ENCODE results near the gene CCER1. TPM values are rescaled to one million over a fixed set of nuclear protein-coding genes. Genes with fewer than 3 reads are reported as not detected.

Gene CCER1
- total RNA-seq, 4 donors from 2014 or later, result not detected

- no peaks in the 10 kb centered on the region for H3K4me1 ChIP-seq
- intact Hi-C loops (cut with DNase I; ENCODE audit: low total_unique reads), result no loop called here
- TF ChIP-seq POLR2A (IDR thresholded peaks at IDR 0.05), result no peak
- TF ChIP-seq, protein P1, sequence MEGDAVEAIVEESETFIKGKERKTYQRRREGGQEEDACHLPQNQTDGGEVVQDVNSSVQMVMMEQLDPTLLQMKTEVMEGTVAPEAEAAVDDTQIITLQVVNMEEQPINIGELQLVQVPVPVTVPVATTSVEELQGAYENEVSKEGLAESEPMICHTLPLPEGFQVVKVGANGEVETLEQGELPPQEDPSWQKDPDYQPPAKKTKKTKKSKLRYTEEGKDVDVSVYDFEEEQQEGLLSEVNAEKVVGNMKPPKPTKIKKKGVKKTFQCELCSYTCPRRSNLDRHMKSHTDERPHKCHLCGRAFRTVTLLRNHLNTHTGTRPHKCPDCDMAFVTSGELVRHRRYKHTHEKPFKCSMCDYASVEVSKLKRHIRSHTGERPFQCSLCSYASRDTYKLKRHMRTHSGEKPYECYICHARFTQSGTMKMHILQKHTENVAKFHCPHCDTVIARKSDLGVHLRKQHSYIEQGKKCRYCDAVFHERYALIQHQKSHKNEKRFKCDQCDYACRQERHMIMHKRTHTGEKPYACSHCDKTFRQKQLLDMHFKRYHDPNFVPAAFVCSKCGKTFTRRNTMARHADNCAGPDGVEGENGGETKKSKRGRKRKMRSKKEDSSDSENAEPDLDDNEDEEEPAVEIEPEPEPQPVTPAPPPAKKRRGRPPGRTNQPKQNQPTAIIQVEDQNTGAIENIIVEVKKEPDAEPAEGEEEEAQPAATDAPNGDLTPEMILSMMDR (IDR thresholded peaks at IDR 0.05), result no peak
- no peak overlapping the region for H3K4me3 ChIP-seq
- H3K36me3 ChIP-seq, result no peaks in the 10 kb centered on the region
- no peaks in the 10 kb centered on the region for H3K9me3 ChIP-seq
- H3K27ac ChIP-seq, result no peak overlapping the region
- no peak for DNase-seq
- no peaks in the 10 kb centered on the region for H3K27me3 ChIP-seq
These were observed 548 bp downstream of the CCER1 start for GRCh38 chr12:90954428-90954827.

DNA sequence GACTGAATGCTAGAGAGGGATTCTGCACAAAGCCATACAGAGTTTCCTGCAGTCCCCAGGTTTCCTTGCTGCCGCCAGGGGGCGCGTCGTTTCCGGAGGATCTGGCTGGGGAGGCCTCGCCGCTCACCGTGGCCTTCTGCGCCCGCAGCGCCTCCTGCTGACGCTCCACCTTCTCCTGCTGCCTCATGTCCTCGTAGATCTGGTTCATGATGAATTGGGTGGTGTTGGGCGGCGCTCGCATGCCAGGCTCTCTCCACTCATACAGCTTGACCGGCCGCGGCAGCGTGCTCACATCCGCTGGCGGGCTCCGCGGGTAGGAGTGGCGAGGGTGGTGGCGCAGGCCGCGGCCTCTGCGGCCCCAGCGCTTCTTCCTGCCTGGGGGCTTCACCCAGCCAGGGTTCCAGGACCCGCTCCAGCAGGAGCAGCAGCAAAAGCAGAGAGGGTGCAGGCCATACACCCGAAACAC lies 987 bp downstream of the CCER1 start:
- TF ChIP-seq, protein P1 (IDR thresholded peaks at IDR 0.05), result no peak
- TF ChIP-seq POLR2A (IDR thresholded peaks at IDR 0.05), result no peak
- Histone ChIP-seq H3K36me3 (no peaks in the 10 kb centered on the region), H3K4me1 (no peaks in the 10 kb centered on the region), H3K9me3 (no peaks in the 10 kb centered on the region), H3K4me3 (no peak overlapping the region), H3K27ac (no peak overlapping the region), H3K27me3 (no peaks in the 10 kb centered on the region)
- intact Hi-C loops (cut with DNase I; ENCODE audit: low total_unique reads), result no loop called here
- no peak for DNase-seq

DNA sequence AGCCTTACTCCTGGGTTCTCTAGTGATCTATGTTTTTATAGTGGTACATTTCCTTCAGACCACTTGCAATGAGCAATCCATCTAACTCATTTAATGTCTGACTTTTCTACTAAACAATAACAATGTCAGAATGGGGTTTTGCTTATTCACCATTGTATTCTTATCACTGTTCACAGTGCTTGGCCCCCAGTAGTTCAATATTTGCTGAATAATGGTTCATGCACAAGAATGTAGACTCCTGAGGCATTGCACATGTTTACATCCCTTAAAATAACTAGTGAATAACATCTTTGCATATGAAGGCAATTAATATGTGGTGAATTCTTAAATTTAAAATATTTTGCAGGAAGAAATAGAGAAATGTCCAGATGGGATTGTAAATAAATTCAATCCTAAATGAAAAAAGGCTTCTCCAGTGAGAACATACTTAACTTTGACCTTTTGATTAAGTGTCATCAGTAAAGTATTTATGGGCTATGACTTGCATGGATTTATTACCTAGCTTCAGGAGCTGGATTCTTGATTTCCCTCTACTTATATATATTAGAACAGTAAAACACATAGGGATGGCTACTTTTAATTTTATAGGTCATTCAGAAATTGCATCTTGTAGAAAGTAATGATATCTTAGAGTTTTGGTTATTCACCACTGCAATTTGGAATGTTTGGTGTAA lies 3.4 kb downstream of the CCER1 start:
- Histone ChIP-seq H3K4me3 (no peak overlapping the region), H3K27ac (no peak overlapping the region), H3K36me3 (no peaks in the 10 kb centered on the region), H3K9me3 (no peaks in the 10 kb centered on the region), H3K27me3 (no peaks in the 10 kb centered on the region), H3K4me1 (no peaks in the 10 kb centered on the region)
- DNase-seq, result no peak
- no peak for TF ChIP-seq POLR2A (IDR thresholded peaks at IDR 0.05)
- TF ChIP-seq, protein P1 (IDR thresholded peaks at IDR 0.05), result no peak
- intact Hi-C loops (cut with DNase I; ENCODE audit: low total_unique reads), result no loop called here

DNA sequence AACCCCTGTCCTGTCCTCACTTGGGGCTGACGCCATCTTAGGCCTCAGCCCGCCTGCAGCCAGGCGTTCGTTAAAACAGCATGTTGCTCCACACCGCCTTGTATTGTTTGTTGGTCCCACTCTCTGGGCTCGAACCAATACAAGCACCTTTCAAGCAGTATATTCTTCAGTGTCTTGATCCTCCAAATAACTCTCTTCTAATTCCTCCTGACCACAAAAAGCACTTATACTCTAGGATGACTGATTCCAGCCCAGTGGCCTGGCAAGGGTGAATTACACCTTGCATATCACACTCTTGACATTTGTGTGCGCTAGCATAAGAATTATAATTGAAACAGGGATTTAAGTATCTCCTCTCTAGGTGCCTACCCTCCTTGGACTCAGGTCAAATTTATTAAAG lies 7.1 kb downstream of the CCER1 start:
- no peak overlapping the region for H3K4me3 ChIP-seq
- no peaks in the 10 kb centered on the region for H3K4me1 ChIP-seq
- no peaks in the 10 kb centered on the region for H3K27me3 ChIP-seq
- H3K36me3 ChIP-seq, result no peaks in the 10 kb centered on the region
- H3K27ac ChIP-seq, result no peak overlapping the region
- intact Hi-C loops (cut with DNase I; ENCODE audit: low total_unique reads), result no loop called here
- no peaks in the 10 kb centered on the region for H3K9me3 ChIP-seq
- DNase-seq, result no peak
- TF ChIP-seq, protein P1 (IDR thresholded peaks at IDR 0.05), result no peak
- no peak for TF ChIP-seq POLR2A (IDR thresholded peaks at IDR 0.05)

DNA sequence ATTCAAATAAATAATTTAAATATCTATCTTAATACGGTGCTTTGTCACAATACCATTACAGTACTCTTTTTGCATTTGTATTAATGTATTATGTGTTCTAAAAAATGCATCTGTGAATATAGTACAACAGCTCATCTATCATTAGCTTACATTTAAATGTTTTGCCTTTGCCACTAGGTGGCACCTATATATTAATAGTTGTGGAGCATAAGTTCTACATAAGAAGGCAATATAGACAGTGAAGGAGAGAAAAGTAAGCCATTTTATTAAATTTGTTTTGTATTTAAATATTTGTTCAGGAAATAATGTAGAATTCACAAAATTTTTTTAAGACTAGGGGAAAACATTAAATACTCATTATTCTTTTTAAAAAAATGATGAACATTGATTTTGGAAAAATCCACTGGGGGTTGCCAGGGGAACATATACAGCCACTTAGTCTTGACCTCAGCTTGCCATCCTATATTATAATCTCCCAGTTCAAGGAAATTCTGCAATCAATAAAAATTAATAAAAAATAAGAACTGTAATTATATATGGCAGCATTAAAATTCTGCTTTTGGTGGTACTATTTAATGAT lies 9.8 kb downstream of the CCER1 start:
- DNase-seq, result no peak
- TF ChIP-seq POLR2A (IDR thresholded peaks at IDR 0.05), result no peak
- TF ChIP-seq, protein P1 (IDR thresholded peaks at IDR 0.05), result peak; percentile 18 to 39 (median 30)
- no peak overlapping the region for H3K4me3 ChIP-seq
- no peaks in the 10 kb centered on the region for H3K4me1 ChIP-seq
- intact Hi-C loops (cut with DNase I; ENCODE audit: low total_unique reads), result no loop called here
- H3K27ac ChIP-seq, result no peak overlapping the region
- H3K36me3 ChIP-seq, result no peaks in the 10 kb centered on the region
- H3K9me3 ChIP-seq, result no peaks in the 10 kb centered on the region
- H3K27me3 ChIP-seq, result no peaks in the 10 kb centered on the region
